Cardiac fibroblast (primary cell): Measurements from ENCODE around the gene ITPR2.
A peak's percentile ranks its signal among the peaks of the same experiment; 100 is the strongest.

Experiments
- DNase-seq, 2 donors: peaks; one replicate each; pipeline versions ENCODE4 v3.0.0 to v3.0.0-alpha.2; 2010; ENCODE audit warnings: low read depth in 2 of 2
- H3K4me3 ChIP-seq, 2 donors: replicated peaks in 1 of 2; 1 replicate in 1 of 2; 2 replicates in 1 of 2; pipeline ENCODE4 v1.5.1; 2011; ENCODE audit warnings: low read depth in 2 of 2, low read length in 2 of 2, mild to moderate bottlenecking in 2 of 2, moderate library complexity in 1 of 2
- TF ChIP-seq, protein P1 (sequence below): IDR thresholded peaks from one replicate; pipeline ENCODE4 v1.5.1; 2011; ENCODE audit warnings: low read depth, mild to moderate bottlenecking, low read length, inconsistent platforms

ITPR2 gene

GRCh38 chr12:26801486-26801885 is 31.5 kb downstream of the ITPR2 start:
- no peak for DNase-seq
- H3K4me3 ChIP-seq, result no peak overlapping the region
- TF ChIP-seq, protein P1, sequence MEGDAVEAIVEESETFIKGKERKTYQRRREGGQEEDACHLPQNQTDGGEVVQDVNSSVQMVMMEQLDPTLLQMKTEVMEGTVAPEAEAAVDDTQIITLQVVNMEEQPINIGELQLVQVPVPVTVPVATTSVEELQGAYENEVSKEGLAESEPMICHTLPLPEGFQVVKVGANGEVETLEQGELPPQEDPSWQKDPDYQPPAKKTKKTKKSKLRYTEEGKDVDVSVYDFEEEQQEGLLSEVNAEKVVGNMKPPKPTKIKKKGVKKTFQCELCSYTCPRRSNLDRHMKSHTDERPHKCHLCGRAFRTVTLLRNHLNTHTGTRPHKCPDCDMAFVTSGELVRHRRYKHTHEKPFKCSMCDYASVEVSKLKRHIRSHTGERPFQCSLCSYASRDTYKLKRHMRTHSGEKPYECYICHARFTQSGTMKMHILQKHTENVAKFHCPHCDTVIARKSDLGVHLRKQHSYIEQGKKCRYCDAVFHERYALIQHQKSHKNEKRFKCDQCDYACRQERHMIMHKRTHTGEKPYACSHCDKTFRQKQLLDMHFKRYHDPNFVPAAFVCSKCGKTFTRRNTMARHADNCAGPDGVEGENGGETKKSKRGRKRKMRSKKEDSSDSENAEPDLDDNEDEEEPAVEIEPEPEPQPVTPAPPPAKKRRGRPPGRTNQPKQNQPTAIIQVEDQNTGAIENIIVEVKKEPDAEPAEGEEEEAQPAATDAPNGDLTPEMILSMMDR, result no peak

GRCh38 chr12:26800858-26801257 is 32.1 kb downstream of the ITPR2 start:
- DNase-seq, result no peak
- no peak overlapping the region for H3K4me3 ChIP-seq
- TF ChIP-seq, protein P1, result no peak

DNA sequence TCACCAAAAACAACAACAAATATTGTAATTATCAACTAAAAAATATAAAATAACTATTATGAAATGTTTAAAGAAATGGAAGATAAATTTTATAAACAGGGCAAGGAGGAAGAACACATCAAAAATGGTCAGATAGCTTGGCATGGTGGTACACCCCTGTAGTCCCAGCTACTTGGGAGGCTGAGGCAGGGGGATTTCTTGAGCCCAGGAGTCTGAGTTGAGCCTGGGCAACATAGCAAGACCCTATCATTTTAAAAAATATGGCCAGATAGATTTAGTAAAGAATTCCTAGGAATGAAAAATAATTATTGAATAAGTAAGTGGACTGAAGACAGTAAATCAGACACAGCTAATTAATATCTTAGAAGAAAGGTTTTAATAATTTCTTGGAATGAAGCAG is 32.6 kb downstream of the ITPR2 start:
- TF ChIP-seq, protein P1, result no peak
- DNase-seq, result peak in 1 of 2 donors; percentile 37
- H3K4me3 ChIP-seq, result no peak overlapping the region

DNA sequence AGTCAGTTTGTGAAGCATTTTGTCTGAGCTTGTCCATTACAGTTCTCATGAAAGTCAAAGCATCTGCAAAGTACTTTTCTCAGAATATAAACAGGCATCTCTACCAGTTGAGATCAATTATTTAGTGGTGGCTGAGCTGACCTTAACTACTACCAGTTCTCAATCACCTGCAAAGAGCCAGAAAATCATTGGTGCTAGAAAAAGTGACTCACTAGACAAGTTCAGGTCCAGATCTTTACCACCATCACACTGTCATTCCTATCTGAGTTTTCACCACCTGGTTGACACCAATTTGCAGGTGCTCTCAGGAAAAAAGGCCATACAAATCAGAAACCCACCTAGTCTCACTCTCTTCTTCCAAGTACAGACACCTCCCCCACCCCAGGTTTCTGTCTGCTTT is 33.3 kb downstream of the ITPR2 start:
- TF ChIP-seq, protein P1, result no peak
- no peak overlapping the region for H3K4me3 ChIP-seq
- DNase-seq, result no peak

- no peak for DNase-seq
- TF ChIP-seq, protein P1, result no peak
- no peak overlapping the region for H3K4me3 ChIP-seq
Observed at GRCh38 chr12:26798640-26799039, 34.4 kb downstream of the ITPR2 start.

GRCh38 chr12:26798023-26798422 is 35.0 kb downstream of the ITPR2 start:
- TF ChIP-seq, protein P1, result no peak
- peak; percentile 32 to 45 for DNase-seq

GRCh38 chr12:26795910-26796309 is 37.1 kb downstream of the ITPR2 start:
- DNase-seq, result no peak
- TF ChIP-seq, protein P1, result no peak
- H3K4me3 ChIP-seq, result no peak overlapping the region

More at GRCh38 chr12:26798023-26798422, 35.0 kb downstream of the ITPR2 start:
- no peak overlapping the region for H3K4me3 ChIP-seq
